Parathyroid adenoma (tissue), 2 donors: ENCODE data around the gene TXNL4A.

Source experiments
- H2AFZ ChIP-seq: fragments of 300-600 bp; sonication (generic); one replicate; pipeline ENCODE4 v1.7.0; 2017; ENCODE audit warnings: antibody characterized with exemption, mild to moderate bottlenecking
- H3K27ac ChIP-seq: fragments of 300-600 bp; sonication (generic); one replicate; pipeline ENCODE4 v1.7.0; 2017
- H3K27me3 ChIP-seq: fragments of 300-600 bp; sonication (generic); one replicate; pipeline ENCODE4 v1.7.0; 2017; ENCODE audit warnings: low read length; ENCODE audit not compliant: control insufficient read depth, insufficient read depth
- H3K36me3 ChIP-seq: fragments of 300-600 bp; sonication (generic); one replicate; pipeline ENCODE4 v1.7.0; 2017; ENCODE audit warnings: low read length; ENCODE audit not compliant: control insufficient read depth, insufficient read depth
- H3K4me1 ChIP-seq: fragments of 300-600 bp; sonication (generic); one replicate; pipeline ENCODE4 v1.7.0; 2017; ENCODE audit warnings: control low read depth
- H3K4me2 ChIP-seq: fragments of 300-600 bp; sonication (generic); one replicate; pipeline ENCODE4 v1.7.0; 2017; ENCODE audit warnings: low read length
- H3K4me3 ChIP-seq: fragments of 300-600 bp; sonication (generic); one replicate; pipeline ENCODE4 v1.7.0; 2017; ENCODE audit warnings: low read depth, low read length
- H3K79me2 ChIP-seq: fragments of 300-600 bp; sonication (generic); one replicate; pipeline ENCODE4 v1.7.0; 2017; ENCODE audit warnings: control low read depth
- H3K9ac ChIP-seq: fragments of 300-600 bp; sonication (generic); one replicate; pipeline ENCODE4 v1.7.0; 2017; ENCODE audit warnings: mild to moderate bottlenecking
- H3K9me3 ChIP-seq: fragments of 300-600 bp; sonication (generic); one replicate; pipeline ENCODE4 v1.7.0; 2017; ENCODE audit warnings: low read length; ENCODE audit not compliant: control insufficient read depth
- CTCF ChIP-seq: fragments of 300-600 bp; sonication (generic); IDR thresholded peaks from one replicate; pipeline ENCODE4 v1.7.0; 2017; ENCODE audit warnings: antibody characterized with exemption, mild to moderate bottlenecking
- donor health status: primary hyperparathyroidism.

TXNL4A gene

GRCh38 chr18:79947881-79948610 is 40.3 kb downstream of the TXNL4A start:
- Histone ChIP-seq H3K27me3 (no peaks in the 10 kb centered on the region), H3K79me2 (peaks cover 64% of the 10 kb centered on the region), H3K27ac (no peak overlapping the region), H3K9ac (no peak overlapping the region), H3K4me1 (peaks cover 11% of the 10 kb centered on the region), H3K9me3 (no peaks in the 10 kb centered on the region), H2AFZ (no peak overlapping the region), H3K4me2 (no peak overlapping the region), H3K36me3 (no peaks in the 10 kb centered on the region), H3K4me3 (no peak overlapping the region)
- no peak for TF ChIP-seq CTCF

GRCh38 chr18:79947054-79947755 is 41.2 kb downstream of the TXNL4A start:
- Histone ChIP-seq H3K27me3 (no peaks in the 10 kb centered on the region), H3K36me3 (no peaks in the 10 kb centered on the region), H3K79me2 (peaks cover 67% of the 10 kb centered on the region), H3K4me1 (peaks cover 11% of the 10 kb centered on the region), H2AFZ (no peak overlapping the region), H3K27ac (no peak overlapping the region), H3K4me3 (no peak overlapping the region), H3K4me2 (no peak overlapping the region), H3K9me3 (no peaks in the 10 kb centered on the region), H3K9ac (no peak overlapping the region)
- TF ChIP-seq CTCF: no peak

- H3K4me2 ChIP-seq: no peak overlapping the region
- H3K27ac ChIP-seq: no peak overlapping the region
- H3K9me3 ChIP-seq: no peaks in the 10 kb centered on the region
- H3K4me1 ChIP-seq: peaks cover 9% of the 10 kb centered on the region
- H3K27me3 ChIP-seq: no peaks in the 10 kb centered on the region
- H3K79me2 ChIP-seq: peaks cover 68% of the 10 kb centered on the region
- no peaks in the 10 kb centered on the region for H3K36me3 ChIP-seq
- no peak overlapping the region for H3K9ac ChIP-seq
- TF ChIP-seq CTCF: no peak
- no peak overlapping the region for H2AFZ ChIP-seq
- H3K4me3 ChIP-seq: no peak overlapping the region
Observed at GRCh38 chr18:79945118-79946042, 43.0 kb downstream of the TXNL4A start.

- Histone ChIP-seq H3K79me2 (peaks cover 68% of the 10 kb centered on the region), H2AFZ (no peak overlapping the region), H3K4me3 (no peak overlapping the region), H3K4me2 (no peak overlapping the region), H3K4me1 (peaks cover 5% of the 10 kb centered on the region), H3K9ac (no peak overlapping the region), H3K27me3 (no peaks in the 10 kb centered on the region), H3K9me3 (no peaks in the 10 kb centered on the region), H3K36me3 (no peaks in the 10 kb centered on the region), H3K27ac (no peak overlapping the region)
- TF ChIP-seq CTCF: no peak
Observed at GRCh38 chr18:79944746-79945117, 43.6 kb downstream of the TXNL4A start.
